H1 (cell line): Measurements from ENCODE around the gene TBCB. TPM values are rescaled to one million over a fixed set of nuclear protein-coding genes. Genes with fewer than 3 reads are reported as not detected.
A peak's percentile ranks its signal among the peaks of the same experiment; 100 is the strongest.

Experiments used
- ASH2L ChIP-seq: fragments of 200-600, 300-600 bp; sonication (generic); IDR thresholded peaks from one replicate; pipeline ENCODE4 v1.7.1; 2017; ENCODE audit warnings: low read length
- CBX5 ChIP-seq: fragments of 300-800, 300-1000 bp; sonication (generic); IDR thresholded peaks from 2 replicates; pipeline ENCODE4 v1.7.1; 2016; ENCODE audit warnings: antibody characterized with exemption, low read length, low read depth
- CHD1 ChIP-seq: IDR thresholded peaks from 2 replicates; pipeline ENCODE4 v1.6.1; 2012; ENCODE audit warnings: low read depth, low read length, improper control_type of control experiment
- EZH2 ChIP-seq: fragments of 200-600 bp; sonication (generic); IDR thresholded peaks from 2 replicates; pipeline ENCODE4 v1.7.1; 2012; ENCODE audit warnings: low read depth, mild to moderate bottlenecking, moderate library complexity, low read length, inconsistent platforms; ENCODE audit not compliant: severe bottlenecking
- GTF2F1 ChIP-seq: IDR thresholded peaks from 2 replicates; pipeline ENCODE4 v1.6.1; 2012; ENCODE audit warnings: low read depth, low read length, improper control_type of control experiment, borderline replicate concordance
- HDAC6 ChIP-seq: IDR thresholded peaks from one replicate; pipeline ENCODE4 v1.7.1; 2012; ENCODE audit warnings: low read depth, mild to moderate bottlenecking, inconsistent platforms, low read length, moderate library complexity
- KDM4A ChIP-seq: IDR thresholded peaks from one replicate; pipeline ENCODE4 v1.7.1; 2012; ENCODE audit warnings: low read depth, mild to moderate bottlenecking, moderate library complexity, low read length, inconsistent platforms; ENCODE audit not compliant: severe bottlenecking
- MAFK ChIP-seq: IDR thresholded peaks from 2 replicates; pipeline ENCODE4 v1.6.1; 2012; ENCODE audit warnings: low read depth, mild to moderate bottlenecking, improper control_type of control experiment, low read length
- NRF1 ChIP-seq: IDR thresholded peaks from 2 replicates; pipeline ENCODE4 v1.6.1; 2011; ENCODE audit warnings: mild to moderate bottlenecking, low read depth, low read length, improper control_type of control experiment
- PHF8 ChIP-seq: fragments of 200-600 bp; sonication (generic); conservative IDR thresholded peaks from 2 replicates; pipeline ENCODE4 v1.7.1; 2012; ENCODE audit warnings: low read depth, mild to moderate bottlenecking, inconsistent platforms, low read length, moderate library complexity
- RFX5 ChIP-seq: IDR thresholded peaks from 2 replicates; pipeline ENCODE4 v1.6.1; 2011; ENCODE audit warnings: low read depth, low read length, improper control_type of control experiment, borderline replicate concordance
- RNF2 ChIP-seq: fragments of 200-900, 300-1000 bp; sonication (generic); IDR thresholded peaks from 2 replicates; pipeline ENCODE4 v1.7.1; 2016; ENCODE audit warnings: borderline replicate concordance, low read depth, mild to moderate bottlenecking, antibody characterized with exemption, low read length; ENCODE audit not compliant: poor library complexity, severe bottlenecking; ENCODE audit errors: missing control alignments
- SIN3A ChIP-seq, 2 experiments: IDR thresholded peaks in 1 of 2; conservative IDR thresholded peaks in 1 of 2; 2 replicates each; pipeline ENCODE4 v1.6.1; 2011 to 2012; ENCODE audit warnings: low read length in 2 of 2, improper control_type of control experiment in 1 of 2, low read depth in 1 of 2, mild to moderate bottlenecking in 1 of 2
- SIX5 ChIP-seq: IDR thresholded peaks from 2 replicates; pipeline ENCODE4 v1.6.1; 2011; ENCODE audit warnings: mild to moderate bottlenecking, low read depth, low read length
- SP1 ChIP-seq: IDR thresholded peaks from 2 replicates; pipeline ENCODE4 v1.6.1; 2011; ENCODE audit warnings: low read depth, low read length
- SP2 ChIP-seq: IDR thresholded peaks from 2 replicates; pipeline ENCODE4 v1.6.1; 2012; ENCODE audit warnings: mild to moderate bottlenecking, low read length, inconsistent platforms
- SP4 ChIP-seq: IDR thresholded peaks from 2 replicates; pipeline ENCODE4 v1.6.1; 2012; ENCODE audit warnings: low read length, inconsistent platforms
- TAF1 ChIP-seq: IDR thresholded peaks from 2 replicates; pipeline ENCODE4 v1.6.1; 2011; ENCODE audit warnings: mild to moderate bottlenecking, low read depth, low read length
- TAF7 ChIP-seq: optimal IDR thresholded peaks from 2 replicates; pipeline ENCODE3; 2011; ENCODE audit warnings: low read depth, mild to moderate bottlenecking, inconsistent platforms, low read length, moderate library complexity, borderline replicate concordance
- polyA plus RNA-seq, 7 experiments: library from polyadenylated mRNA; depleted of rRNA in 3 of 7; stranded (reverse) in 5 of 7; unstranded in 2 of 7; fragments of >200 nt in 5 of 7; fragments of 200-250 nt in 2 of 7; gene quantifications; 1 replicate in 5 of 7; 2 replicates in 1 of 7; 4 replicates in 1 of 7; pipeline versions ENCODE4 v1.2.1 to v1.2.3, GENCODE V29; 2011 to 2013; ENCODE audit warnings: missing spikeins in 2 of 7, mixed read lengths in 2 of 7
- total RNA-seq: library from RNA; stranded (reverse); fragmentation: NEBNext Ultra II Directional; extraction: Animal tissue kit (Norgen Biotek cat#: 25700); gene quantifications from 2 replicates; pipeline ENCODE4 v1.2.1, GENCODE V29; 2021
- TF ChIP-seq, protein P1 (sequence below): IDR thresholded peaks from 2 replicates; pipeline ENCODE4 v1.6.1; 2012; ENCODE audit warnings: low read length, inconsistent platforms

TBCB gene
- total and polyA plus RNA-seq, 2 of the 8 experiments (the other 6 are each of a cell fraction or from before 2014, with no cell fraction given): 153 to 286 TPM

DNA sequence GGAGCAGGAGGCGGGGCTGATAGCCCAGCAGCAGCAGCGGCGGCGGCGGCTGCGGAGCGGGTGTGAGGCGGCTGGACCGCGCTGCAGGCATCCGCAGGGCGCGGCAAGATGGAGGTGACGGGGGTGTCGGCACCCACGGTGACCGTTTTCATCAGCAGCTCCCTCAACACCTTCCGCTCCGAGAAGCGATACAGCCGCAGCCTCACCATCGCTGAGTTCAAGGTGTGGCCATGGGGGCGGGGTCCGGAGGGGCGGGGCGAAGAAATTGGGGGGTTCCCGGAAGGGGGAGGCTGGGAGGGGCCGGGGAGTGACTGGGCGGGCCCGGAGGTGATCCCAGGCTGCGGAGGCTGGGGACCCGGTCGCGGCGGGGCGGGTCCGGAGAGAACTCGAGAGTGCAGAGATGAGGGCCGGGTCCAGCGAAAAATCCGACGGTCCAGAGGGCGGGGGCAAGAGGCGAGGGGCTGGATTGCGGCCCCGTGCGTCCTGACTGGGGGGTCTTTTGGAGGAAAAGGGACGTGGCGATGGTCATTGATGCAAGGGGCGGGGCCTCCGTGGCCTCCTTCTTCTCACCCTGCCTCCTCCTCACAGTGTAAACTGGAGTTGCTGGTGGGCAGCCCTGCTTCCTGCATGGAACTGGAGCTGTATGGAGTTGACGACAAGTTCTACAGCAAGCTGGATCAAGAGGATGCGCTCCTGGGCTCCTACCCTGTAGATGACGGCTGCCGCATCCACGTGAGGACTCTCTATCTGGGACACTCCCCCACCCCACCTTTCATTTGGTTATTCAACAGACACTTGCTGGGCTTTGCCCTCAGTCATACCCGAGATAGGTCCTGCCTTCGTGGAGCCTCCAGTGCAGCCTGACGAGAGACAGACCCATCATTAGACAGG lies at the start of gene TBCB (continued):
- TF ChIP-seq MAFK (no peak), TAF1 (peak; percentile 31; the same call in 1 of the 2 replicates), CBX5 (no peak), GTF2F1 (no peak), EZH2 (no peak), SP1 (no peak), RNF2 (no peak), SIN3A (conservative IDR thresholded peaks at IDR 0.05 in 1 of 2, IDR thresholded peaks at IDR 0.05 in 1 of 2; ENCODE audit: low read depth in 1 of 2, low read length in 2 of 2) (0 out of 4 replicates have a peak, but pooled peaks of 1 of the 2 experiments have one; percentile 9), ASH2L (peak; percentile 8), PHF8 (peak; percentile 70), SP2 (no peak), HDAC6 (no peak), NRF1 (no peak), CHD1 (no peak), TAF7 (peak; percentile 35), SP4 (no peak), KDM4A (peak; percentile 50), SIX5 (no peak), RFX5 (no peak)
- TF ChIP-seq, protein P1, sequence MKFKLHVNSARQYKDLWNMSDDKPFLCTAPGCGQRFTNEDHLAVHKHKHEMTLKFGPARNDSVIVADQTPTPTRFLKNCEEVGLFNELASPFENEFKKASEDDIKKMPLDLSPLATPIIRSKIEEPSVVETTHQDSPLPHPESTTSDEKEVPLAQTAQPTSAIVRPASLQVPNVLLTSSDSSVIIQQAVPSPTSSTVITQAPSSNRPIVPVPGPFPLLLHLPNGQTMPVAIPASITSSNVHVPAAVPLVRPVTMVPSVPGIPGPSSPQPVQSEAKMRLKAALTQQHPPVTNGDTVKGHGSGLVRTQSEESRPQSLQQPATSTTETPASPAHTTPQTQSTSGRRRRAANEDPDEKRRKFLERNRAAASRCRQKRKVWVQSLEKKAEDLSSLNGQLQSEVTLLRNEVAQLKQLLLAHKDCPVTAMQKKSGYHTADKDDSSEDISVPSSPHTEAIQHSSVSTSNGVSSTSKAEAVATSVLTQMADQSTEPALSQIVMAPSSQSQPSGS: no peak
